IPS-11a (cell line): Measurements from ENCODE around the gene PDZD7.
"Not testable (repeated sequence)": the region's sequence is repeated elsewhere in the genome, so short reads cannot be mapped to it uniquely, and the experiment has no call there.

Source experiments
- H3K4me3 ChIP-seq: one replicate; pipeline ENCODE4 v1.5.1; 2013; ENCODE audit warnings: low read depth, low read length, control low read depth

The PDZD7 gene

DNA sequence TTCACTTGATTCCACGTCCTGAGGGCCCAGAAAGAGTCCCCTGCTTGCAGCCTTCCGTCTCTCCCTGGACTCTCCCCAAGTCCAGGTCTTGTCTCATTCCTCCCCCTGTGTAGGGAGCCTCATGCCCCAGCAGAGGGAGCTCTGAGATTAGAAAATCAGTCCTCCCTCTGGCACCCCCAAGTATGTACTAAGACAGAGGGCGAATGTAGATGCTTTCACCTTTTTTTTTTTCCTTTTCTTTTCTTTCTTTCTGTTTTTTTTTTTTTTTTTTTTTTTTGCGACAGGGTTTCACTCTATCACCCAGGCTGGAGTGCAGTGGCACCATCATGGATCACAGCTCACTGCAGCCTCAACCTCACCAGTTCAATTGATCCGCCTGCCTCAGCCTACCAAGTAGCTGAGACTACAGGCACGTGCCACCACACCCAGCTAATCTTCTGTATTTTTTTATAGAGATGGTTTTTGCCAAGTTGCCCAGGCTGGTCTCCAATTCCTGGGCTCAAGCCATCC lies 10.4 kb upstream of the PDZD7 start:
- H3K4me3 ChIP-seq, result no peak overlapping the region

GRCh38 chr10:101040851-101041250 lies 9.9 kb upstream of the PDZD7 start:
- no peak overlapping the region for H3K4me3 ChIP-seq

DNA sequence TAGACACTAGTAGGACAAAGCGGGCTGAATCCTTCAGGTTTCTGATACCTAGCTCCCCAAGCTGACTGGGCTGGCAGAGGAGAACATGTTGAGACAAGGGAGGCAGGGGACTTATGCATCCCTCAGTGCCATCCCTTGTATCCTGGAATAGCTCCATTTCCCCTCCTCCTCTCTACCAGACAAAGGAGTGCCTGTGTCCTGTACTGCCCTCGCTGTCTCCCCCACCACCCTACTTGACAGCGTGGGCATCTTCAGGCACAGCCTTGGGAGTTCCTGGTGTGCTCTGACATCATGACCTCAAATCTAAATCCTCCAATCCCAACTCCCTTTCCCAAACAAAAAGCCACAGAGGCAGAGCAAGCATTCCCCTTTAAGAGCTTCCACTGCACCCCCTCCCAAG lies 9.1 kb upstream of the PDZD7 start:
- no peak overlapping the region for H3K4me3 ChIP-seq

- H3K4me3 ChIP-seq, result no peak overlapping the region
These were observed 7.6 kb upstream of the PDZD7 start for GRCh38 chr10:101038484-101038883.

- H3K4me3 ChIP-seq, result no peak overlapping the region
These were observed 5.8 kb upstream of the PDZD7 start for GRCh38 chr10:101036726-101037125.

DNA sequence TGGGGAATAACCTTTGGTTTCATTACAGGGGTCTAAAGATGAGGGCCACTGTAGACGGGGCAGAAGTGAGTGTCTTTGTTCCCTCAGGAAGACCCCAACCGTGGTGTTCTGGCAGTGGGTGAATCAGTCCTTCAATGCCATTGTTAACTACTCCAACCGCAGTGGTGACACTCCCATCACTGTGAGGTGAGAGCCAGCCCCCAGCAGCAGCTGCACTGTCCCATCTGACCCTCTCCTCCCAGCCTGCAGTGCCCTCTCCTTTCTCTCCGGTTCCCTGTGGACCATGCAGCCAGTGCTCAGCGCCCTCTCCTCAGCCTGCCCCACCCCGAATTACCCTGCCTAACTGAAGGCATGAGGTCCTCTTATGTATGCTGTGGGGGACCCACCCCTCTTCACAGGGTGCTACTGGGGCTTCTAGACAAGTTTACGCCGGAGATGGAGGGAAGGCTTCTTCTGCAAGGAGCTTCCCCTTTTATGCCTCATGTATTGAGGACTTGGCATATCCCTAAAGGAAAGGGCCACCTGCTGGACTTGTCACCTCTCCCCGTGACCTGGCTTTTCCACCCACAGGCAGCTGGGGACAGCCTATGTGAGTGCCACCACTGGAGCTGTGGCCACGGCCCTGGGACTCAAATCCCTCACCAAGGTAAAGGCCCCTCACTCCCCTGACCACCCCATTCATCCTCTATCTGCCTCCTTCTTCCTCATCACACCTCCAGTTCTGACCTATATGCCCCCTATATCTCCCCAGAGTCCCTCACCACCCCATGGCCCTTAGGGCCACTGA lies 5.2 kb upstream of the PDZD7 start:
- no peak overlapping the region for H3K4me3 ChIP-seq

GRCh38 chr10:101035314-101035713 lies 4.4 kb upstream of the PDZD7 start:
- no peak overlapping the region for H3K4me3 ChIP-seq

- H3K4me3 ChIP-seq, result not testable (repeated sequence)
These were observed 3.5 kb upstream of the PDZD7 start for GRCh38 chr10:101034404-101034803.

- H3K4me3 ChIP-seq, result no peak overlapping the region
These were observed 2.3 kb upstream of the PDZD7 start for GRCh38 chr10:101033276-101033675.

GRCh38 chr10:101032637-101033224 lies 1.8 kb upstream of the PDZD7 start:
- H3K4me3 ChIP-seq, result peak overlapping the region; percentile 15

GRCh38 chr10:101031796-101032636 lies 1.1 kb upstream of the PDZD7 start:
- peak overlapping the region; percentile 15 for H3K4me3 ChIP-seq

GRCh38 chr10:101030496-101031127 lies 317 bp downstream of the PDZD7 start:
- H3K4me3 ChIP-seq, result no peak overlapping the region

- H3K4me3 ChIP-seq, result no peak overlapping the region
These were observed 1.2 kb downstream of the PDZD7 start for GRCh38 chr10:101029520-101030295.

- H3K4me3 ChIP-seq, result no peak overlapping the region
These were observed 2.2 kb downstream of the PDZD7 start for GRCh38 chr10:101028446-101029337.

- H3K4me3 ChIP-seq, result no peak overlapping the region
These were observed 3.7 kb downstream of the PDZD7 start for GRCh38 chr10:101027106-101027720.

DNA sequence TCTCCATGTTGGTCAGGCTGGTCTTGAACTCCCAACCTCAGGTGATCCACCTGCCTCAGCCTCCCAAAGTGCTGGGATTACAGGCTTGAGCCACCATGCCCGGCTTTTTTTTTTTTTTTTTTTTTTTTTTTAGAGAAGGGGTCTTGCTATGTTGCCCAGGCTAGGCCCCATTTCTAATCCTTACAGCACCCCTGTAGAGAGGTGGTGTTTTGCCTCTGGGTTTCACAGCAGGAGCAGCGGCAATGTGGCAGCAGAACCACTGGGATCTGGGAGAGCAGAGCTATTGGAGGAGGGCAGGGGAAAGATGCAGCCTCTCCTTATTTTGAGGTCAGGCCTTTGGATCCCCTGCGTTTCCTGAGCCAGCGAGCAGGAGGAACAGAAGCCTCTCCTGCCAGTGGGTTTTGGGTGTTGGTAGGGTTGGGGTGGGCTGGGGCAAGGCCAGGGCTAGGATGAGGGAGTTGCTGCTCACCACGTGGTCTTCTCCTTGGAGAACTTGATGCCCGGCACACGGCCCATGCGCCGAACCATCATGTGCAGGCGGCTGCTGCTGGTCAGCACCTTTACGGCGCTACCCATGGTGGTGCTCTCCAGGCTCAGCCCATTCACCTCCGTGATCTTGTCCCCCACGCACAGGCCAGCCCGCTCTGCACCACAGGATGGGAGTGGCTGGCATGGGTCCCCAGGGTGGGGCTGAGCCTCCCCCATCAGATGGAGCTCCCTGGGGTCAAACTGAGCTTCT lies 7.8 kb downstream of the PDZD7 start:
- no peak overlapping the region for H3K4me3 ChIP-seq

GRCh38 chr10:101021692-101022251 lies 9.2 kb downstream of the PDZD7 start:
- H3K4me3 ChIP-seq, result no peak overlapping the region

DNA sequence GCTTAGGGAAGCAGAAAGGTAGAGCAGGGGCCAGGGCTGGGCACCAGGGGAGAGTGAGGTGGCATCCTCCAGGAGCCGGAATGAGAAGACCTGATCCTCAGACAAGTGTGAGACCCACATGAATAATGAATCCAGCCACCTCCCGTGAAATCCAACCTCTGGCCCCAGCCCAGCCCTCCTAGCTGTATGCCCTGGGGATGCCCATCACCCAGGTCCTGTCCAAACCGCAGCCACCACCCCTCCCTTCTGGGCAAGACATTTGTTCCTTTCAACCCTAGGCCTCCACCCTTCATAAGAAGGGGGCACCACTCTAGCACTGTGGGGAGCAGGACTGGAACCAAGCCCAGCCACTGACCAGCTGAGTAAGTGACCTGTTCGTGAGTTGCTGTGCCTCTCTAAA lies 9.7 kb downstream of the PDZD7 start:
- no peak overlapping the region for H3K4me3 ChIP-seq
